ENCODE results near the gene CCDC197.

Gene CCDC197

GRCh38 chr14:93997082-93997481 lies at the start of gene CCDC197:
Gene CCDC197 (plus strand): TSS chr14:93997301. CDS start chr14:93998132, 831 bp downstream.
- DNase-seq: peak; percentile 39

GRCh38 chr14:93949511-93950075 lies 47.5 kb upstream of the CCDC197 start:
- DNase-seq: no peak

- DNase-seq: no peak
These were observed 46.0 kb upstream of the CCDC197 start for GRCh38 chr14:93950948-93951634.

- DNase-seq: no peak
These were observed 45.2 kb upstream of the CCDC197 start for GRCh38 chr14:93951635-93952540.

GRCh38 chr14:93952829-93953228 lies 44.3 kb upstream of the CCDC197 start:
- no peak for DNase-seq

- no peak for DNase-seq
These were observed 43.8 kb upstream of the CCDC197 start for GRCh38 chr14:93953263-93953662.

- no peak for DNase-seq
These were observed 43.2 kb upstream of the CCDC197 start for GRCh38 chr14:93953739-93954515.

- no peak for DNase-seq
These were observed 42.6 kb upstream of the CCDC197 start for GRCh38 chr14:93954516-93954830.

GRCh38 chr14:93954900-93955849 lies 41.9 kb upstream of the CCDC197 start:
- DNase-seq: no peak

GRCh38 chr14:93955850-93956481 lies 41.1 kb upstream of the CCDC197 start:
- no peak for DNase-seq

GRCh38 chr14:93956514-93957332 lies 40.4 kb upstream of the CCDC197 start:
- DNase-seq: no peak

- DNase-seq: no peak
These were observed 39.8 kb upstream of the CCDC197 start for GRCh38 chr14:93957333-93957710.

- DNase-seq: no peak
These were observed 39.1 kb upstream of the CCDC197 start for GRCh38 chr14:93957751-93958566.

GRCh38 chr14:93958567-93959238 lies 38.4 kb upstream of the CCDC197 start:
- no peak for DNase-seq

- DNase-seq: peak; percentile 98
These were observed 37.6 kb upstream of the CCDC197 start for GRCh38 chr14:93959239-93960107.

GRCh38 chr14:93960108-93960475 lies 37.0 kb upstream of the CCDC197 start:
- peak; percentile 64 for DNase-seq

- DNase-seq: no peak
These were observed 36.2 kb upstream of the CCDC197 start for GRCh38 chr14:93960774-93961438.
